ENCODE measurements around the gene APAF1. TPM values are rescaled to one million over a fixed set of nuclear protein-coding genes. Genes with fewer than 3 reads are reported as not detected.

The APAF1 gene
- total and polyA plus RNA-seq, 2 of the 13 experiments (the other 11 are each of a cell fraction or from before 2014, with no cell fraction given), result 6.0 to 13.0 TPM

DNA sequence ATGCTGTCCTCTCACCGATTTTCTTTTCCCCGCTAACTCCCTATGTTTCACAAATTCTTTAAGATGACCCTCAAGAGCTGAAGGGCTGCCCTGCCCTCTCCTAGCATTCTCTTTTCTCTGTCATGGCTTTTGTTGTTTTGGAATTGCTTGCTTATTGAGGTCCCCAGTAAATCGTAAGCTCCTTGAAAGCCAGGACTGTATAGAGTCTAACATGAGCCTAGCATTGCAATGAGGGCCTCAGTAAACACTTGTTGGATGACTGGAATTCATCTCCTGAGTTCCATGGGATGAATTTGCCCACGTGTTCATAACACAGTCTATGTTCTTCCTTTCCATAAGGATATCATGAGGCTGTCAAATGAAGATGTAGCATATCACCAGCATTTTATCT, 92.2 kb downstream of the APAF1 start (continued):
- TF ChIP-seq FOXP1 (IDR thresholded peaks at IDR 0.05) (no peak), FOXP1 (CRISPR knock-in tag; IDR thresholded peaks at IDR 0.05) (peak; percentile 10; the same call in 1 of the 2 replicates), HNF4A (CRISPR knock-in tag; IDR thresholded peaks at IDR 0.05) (no peak), IKZF1 (IDR thresholded peaks at IDR 0.05) (no peak), ATF1 (CRISPR knock-in tag; IDR thresholded peaks at IDR 0.05) (0 out of 2 replicates have a peak, but pooled peaks have one; percentile 26), HES4 (CRISPR knock-in tag; IDR thresholded peaks at IDR 0.05; ENCODE audit: borderline replicate concordance) (no peak), ZNF20 (CRISPR knock-in tag; IDR thresholded peaks at IDR 0.05) (no peak)
- TF ChIP-seq, protein P1, sequence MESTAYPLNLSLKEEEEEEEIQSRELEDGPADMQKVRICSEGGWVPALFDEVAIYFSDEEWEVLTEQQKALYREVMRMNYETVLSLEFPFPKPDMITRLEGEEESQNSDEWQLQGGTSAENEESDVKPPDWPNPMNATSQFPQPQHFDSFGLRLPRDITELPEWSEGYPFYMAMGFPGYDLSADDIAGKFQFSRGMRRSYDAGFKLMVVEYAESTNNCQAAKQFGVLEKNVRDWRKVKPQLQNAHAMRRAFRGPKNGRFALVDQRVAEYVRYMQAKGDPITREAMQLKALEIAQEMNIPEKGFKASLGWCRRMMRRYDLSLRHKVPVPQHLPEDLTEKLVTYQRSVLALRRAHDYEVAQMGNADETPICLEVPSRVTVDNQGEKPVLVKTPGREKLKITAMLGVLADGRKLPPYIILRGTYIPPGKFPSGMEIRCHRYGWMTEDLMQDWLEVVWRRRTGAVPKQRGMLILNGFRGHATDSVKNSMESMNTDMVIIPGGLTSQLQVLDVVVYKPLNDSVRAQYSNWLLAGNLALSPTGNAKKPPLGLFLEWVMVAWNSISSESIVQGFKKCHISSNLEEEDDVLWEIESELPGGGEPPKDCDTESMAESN (CRISPR knock-in tag; conservative IDR thresholded peaks at IDR 0.05), result peak; percentile 52; the same call in 1 of the 2 replicates
- TF ChIP-seq, protein P2, sequence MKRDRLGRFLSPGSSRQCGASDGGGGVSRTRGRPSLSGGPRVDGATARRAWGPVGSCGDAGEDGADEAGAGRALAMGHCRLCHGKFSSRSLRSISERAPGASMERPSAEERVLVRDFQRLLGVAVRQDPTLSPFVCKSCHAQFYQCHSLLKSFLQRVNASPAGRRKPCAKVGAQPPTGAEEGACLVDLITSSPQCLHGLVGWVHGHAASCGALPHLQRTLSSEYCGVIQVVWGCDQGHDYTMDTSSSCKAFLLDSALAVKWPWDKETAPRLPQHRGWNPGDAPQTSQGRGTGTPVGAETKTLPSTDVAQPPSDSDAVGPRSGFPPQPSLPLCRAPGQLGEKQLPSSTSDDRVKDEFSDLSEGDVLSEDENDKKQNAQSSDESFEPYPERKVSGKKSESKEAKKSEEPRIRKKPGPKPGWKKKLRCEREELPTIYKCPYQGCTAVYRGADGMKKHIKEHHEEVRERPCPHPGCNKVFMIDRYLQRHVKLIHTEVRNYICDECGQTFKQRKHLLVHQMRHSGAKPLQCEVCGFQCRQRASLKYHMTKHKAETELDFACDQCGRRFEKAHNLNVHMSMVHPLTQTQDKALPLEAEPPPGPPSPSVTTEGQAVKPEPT (CRISPR knock-in tag; IDR thresholded peaks at IDR 0.05; ENCODE audit: low read depth), result no peak
- TF ChIP-seq, protein P3, sequence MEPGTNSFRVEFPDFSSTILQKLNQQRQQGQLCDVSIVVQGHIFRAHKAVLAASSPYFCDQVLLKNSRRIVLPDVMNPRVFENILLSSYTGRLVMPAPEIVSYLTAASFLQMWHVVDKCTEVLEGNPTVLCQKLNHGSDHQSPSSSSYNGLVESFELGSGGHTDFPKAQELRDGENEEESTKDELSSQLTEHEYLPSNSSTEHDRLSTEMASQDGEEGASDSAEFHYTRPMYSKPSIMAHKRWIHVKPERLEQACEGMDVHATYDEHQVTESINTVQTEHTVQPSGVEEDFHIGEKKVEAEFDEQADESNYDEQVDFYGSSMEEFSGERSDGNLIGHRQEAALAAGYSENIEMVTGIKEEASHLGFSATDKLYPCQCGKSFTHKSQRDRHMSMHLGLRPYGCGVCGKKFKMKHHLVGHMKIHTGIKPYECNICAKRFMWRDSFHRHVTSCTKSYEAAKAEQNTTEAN (CRISPR knock-in tag; conservative IDR thresholded peaks at IDR 0.05), result no peak
- TF ChIP-seq, protein P4, sequence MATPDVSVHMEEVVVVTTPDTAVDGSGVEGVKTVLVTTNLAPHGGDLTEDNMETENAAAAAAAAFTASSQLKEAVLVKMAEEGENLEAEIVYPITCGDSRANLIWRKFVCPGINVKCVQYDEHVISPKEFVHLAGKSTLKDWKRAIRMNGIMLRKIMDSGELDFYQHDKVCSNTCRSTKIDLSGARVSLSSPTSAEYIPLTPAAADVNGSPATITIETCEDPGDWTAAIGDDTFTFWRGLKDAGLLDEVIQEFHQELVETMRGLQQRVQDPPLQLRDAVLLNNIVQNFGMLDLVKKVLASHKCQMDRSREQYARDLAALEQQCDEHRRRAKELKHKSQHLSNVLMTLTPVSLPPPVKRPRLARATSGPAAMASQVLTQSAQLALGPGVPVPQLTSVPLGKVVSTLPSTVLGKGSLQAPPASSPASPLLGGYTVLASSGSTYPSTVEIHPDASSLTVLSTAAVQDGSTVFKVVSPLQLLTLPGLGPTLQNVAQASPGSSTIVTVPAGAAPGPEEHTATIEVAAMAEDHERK (CRISPR knock-in tag; IDR thresholded peaks at IDR 0.05; ENCODE audit: low read depth), result no peak
- TF ChIP-seq, protein P5, sequence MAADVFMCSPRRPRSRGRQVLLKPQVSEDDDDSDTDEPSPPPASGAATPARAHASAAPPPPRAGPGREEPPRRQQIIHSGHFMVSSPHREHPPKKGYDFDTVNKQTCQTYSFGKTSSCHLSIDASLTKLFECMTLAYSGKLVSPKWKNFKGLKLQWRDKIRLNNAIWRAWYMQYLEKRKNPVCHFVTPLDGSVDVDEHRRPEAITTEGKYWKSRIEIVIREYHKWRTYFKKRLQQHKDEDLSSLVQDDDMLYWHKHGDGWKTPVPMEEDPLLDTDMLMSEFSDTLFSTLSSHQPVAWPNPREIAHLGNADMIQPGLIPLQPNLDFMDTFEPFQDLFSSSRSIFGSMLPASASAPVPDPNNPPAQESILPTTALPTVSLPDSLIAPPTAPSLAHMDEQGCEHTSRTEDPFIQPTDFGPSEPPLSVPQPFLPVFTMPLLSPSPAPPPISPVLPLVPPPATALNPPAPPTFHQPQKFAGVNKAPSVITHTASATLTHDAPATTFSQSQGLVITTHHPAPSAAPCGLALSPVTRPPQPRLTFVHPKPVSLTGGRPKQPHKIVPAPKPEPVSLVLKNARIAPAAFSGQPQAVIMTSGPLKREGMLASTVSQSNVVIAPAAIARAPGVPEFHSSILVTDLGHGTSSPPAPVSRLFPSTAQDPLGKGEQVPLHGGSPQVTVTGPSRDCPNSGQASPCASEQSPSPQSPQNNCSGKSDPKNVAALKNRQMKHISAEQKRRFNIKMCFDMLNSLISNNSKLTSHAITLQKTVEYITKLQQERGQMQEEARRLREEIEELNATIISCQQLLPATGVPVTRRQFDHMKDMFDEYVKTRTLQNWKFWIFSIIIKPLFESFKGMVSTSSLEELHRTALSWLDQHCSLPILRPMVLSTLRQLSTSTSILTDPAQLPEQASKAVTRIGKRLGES (CRISPR knock-in tag; IDR thresholded peaks at IDR 0.05; ENCODE audit: borderline replicate concordance), result no peak
